GM19351 (cell line): ENCODE results near the gene RGS2.

Source experiments
- ATAC-seq: cut with Tn5 transposase; IDR thresholded peaks from one replicate; pipeline ENCODE4 v1.9.1; 2021; ENCODE audit warnings: mild to moderate bottlenecking, moderate library complexity; ENCODE audit not compliant: unreplicated experiment

The RGS2 gene

GRCh38 chr1:192808518-192809306 is at the start of gene RGS2:
TSS of gene RGS2 (plus strand) at chr1:192809039. CDS start at chr1:192809072, 33 bp downstream.
- peak; percentile 77 for ATAC-seq

GRCh38 chr1:192759104-192759503 is 49.7 kb upstream of the RGS2 start:
- ATAC-seq = no peak

GRCh38 chr1:192762265-192762664 is 46.6 kb upstream of the RGS2 start:
- no peak for ATAC-seq

GRCh38 chr1:192763243-192763642 is 45.6 kb upstream of the RGS2 start:
- ATAC-seq = no peak

- no peak for ATAC-seq
These were observed 45.1 kb upstream of the RGS2 start for GRCh38 chr1:192763756-192764155.

- no peak for ATAC-seq
These were observed 44.2 kb upstream of the RGS2 start for GRCh38 chr1:192764675-192765074.

GRCh38 chr1:192766009-192766625 is 42.7 kb upstream of the RGS2 start:
- no peak for ATAC-seq

- ATAC-seq = no peak
These were observed 42.0 kb upstream of the RGS2 start for GRCh38 chr1:192766876-192767275.

GRCh38 chr1:192767798-192768197 is 41.0 kb upstream of the RGS2 start:
- no peak for ATAC-seq

- no peak for ATAC-seq
These were observed 40.4 kb upstream of the RGS2 start for GRCh38 chr1:192768463-192768862.

- no peak for ATAC-seq
These were observed 37.5 kb upstream of the RGS2 start for GRCh38 chr1:192771341-192771740.

- ATAC-seq = no peak
These were observed 33.2 kb upstream of the RGS2 start for GRCh38 chr1:192775631-192776030.

GRCh38 chr1:192776206-192776605 is 32.6 kb upstream of the RGS2 start:
- no peak for ATAC-seq

GRCh38 chr1:192776998-192777397 is 31.8 kb upstream of the RGS2 start:
- ATAC-seq = no peak

- ATAC-seq = no peak
These were observed 25.0 kb upstream of the RGS2 start for GRCh38 chr1:192783791-192784190.

GRCh38 chr1:192784397-192784796 is 24.4 kb upstream of the RGS2 start:
- no peak for ATAC-seq

GRCh38 chr1:192786576-192786975 is 22.3 kb upstream of the RGS2 start:
- no peak for ATAC-seq

- no peak for ATAC-seq
These were observed 20.8 kb upstream of the RGS2 start for GRCh38 chr1:192787914-192788585.

GRCh38 chr1:192789871-192790270 is 19.0 kb upstream of the RGS2 start:
- ATAC-seq = no peak

GRCh38 chr1:192792628-192793027 is 16.2 kb upstream of the RGS2 start:
- no peak for ATAC-seq

GRCh38 chr1:192793983-192794767 is 14.7 kb upstream of the RGS2 start:
- ATAC-seq = no peak
